GM19238 (cell line): Measurements from ENCODE around the gene MEGF6.

Experiments used
- DNase-seq: peaks from one replicate; pipeline ENCODE4 v3.0.0; 2011; ENCODE audit warnings: low spot score; ENCODE audit not compliant: insufficient read length

MEGF6 gene

GRCh38 chr1:3469849-3470649 is 141.3 kb downstream of the MEGF6 start:
- no peak for DNase-seq

- DNase-seq = no peak
These were observed 142.0 kb downstream of the MEGF6 start for GRCh38 chr1:3469104-3469848.

DNA sequence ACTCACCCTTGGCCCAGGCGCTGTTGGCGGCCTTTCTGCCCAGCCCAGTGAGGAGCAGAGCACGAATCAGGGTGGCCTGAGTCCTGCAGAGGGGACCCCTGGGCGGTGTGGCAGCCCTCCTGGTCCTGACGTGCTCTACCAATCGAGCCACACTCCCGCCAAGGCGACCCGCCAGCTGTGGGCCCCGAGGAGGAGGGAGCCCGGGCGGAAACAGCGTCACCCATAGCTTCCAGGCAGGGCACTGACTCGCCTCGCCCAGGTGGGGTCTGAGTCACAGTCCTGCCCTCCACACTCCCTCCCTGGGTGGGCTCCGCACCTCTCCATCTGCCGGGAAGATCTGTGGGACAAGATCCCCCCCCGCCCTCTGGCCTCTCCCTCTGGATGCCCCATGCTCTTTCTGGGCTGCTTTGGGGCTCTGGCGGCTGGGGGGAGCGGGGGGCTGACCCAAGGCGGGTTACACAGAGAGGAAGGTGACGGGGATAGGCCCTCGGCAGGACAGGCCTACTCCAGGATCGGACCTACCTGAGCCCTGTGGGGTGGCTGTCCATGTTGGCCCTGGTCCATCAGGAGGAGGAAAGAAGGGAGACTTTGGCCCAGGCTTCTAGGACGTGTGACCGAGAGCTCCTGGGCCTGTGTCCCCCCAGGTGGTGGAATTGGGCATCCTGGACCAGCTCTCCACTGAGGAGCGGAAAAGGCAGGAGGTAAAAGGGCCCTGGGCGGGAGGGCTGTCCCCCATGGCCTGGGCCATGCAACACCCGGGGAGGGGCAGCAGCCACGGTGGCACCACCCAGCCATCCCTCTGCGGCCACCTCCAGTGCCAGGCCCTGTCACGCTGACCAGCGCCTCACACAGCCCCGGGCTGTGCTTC is 142.8 kb downstream of the MEGF6 start:
- no peak for DNase-seq

- DNase-seq = no peak
These were observed 143.9 kb downstream of the MEGF6 start for GRCh38 chr1:3467096-3468036.

- DNase-seq = no peak
These were observed 144.8 kb downstream of the MEGF6 start for GRCh38 chr1:3466366-3467075.

- no peak for DNase-seq
These were observed 145.4 kb downstream of the MEGF6 start for GRCh38 chr1:3465935-3466321.

GRCh38 chr1:3465091-3465934 is 146.0 kb downstream of the MEGF6 start:
- DNase-seq = no peak

- no peak for DNase-seq
These were observed 146.7 kb downstream of the MEGF6 start for GRCh38 chr1:3464649-3465025.

DNA sequence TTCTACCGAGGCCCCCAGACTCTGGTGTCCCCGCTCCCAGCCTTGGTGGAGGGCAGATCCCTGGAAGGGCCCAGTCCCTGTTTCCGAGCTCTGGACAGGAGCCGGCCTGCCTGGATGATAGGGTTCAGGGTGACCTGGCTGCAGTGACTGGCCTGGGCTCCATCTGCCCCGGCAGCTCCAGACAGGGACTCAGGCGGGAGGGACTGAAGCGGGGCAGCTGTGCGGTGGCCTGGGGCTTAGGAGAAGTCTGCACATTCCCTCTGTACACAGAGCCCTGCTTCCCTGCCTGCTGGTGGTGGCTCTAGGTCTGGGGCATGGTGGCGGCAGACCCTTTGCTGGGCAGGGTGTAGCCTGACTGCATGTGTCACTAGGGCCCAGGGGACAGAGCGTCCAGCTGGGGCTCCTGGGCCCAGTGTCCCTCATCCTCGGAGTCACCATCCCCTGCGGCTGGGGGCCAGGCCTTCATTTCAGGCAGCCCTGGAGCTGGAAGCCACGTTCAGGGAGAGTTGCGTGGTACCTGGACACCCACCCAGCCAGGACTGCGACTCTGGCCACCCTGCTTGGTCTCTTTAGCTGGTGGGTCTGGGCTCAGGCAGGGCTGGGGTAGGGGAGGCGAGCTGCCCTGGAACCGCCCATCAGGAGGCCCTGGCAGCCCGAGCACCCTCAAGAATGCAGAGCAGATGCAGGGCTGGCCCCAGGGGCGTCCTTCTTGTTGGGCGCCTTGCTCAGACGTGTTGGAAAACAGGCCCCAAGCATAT is 147.2 kb downstream of the MEGF6 start:
- DNase-seq = no peak

DNA sequence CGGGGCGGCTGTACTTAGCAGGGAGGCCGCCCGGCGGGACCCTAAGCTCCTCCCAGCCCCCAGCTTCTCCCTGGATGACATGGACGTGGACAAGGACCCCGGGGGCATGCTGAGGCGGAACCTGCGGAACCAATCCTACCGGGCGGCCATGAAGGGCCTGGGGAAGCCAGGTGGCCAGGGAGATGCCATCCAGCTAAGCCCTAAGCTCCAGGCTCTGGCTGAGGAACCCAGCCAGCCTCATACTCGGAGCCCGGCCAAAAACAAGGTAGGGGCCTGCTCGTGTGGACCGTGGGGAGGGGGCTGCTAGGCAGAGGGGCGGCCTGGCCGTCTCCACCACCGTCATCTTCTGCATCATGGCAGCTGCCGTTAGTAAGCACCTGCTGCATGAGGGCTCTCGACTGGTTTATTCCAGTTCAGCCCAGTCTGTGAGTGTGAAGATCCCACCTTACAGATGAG is 147.9 kb downstream of the MEGF6 start:
- DNase-seq = no peak

DNA sequence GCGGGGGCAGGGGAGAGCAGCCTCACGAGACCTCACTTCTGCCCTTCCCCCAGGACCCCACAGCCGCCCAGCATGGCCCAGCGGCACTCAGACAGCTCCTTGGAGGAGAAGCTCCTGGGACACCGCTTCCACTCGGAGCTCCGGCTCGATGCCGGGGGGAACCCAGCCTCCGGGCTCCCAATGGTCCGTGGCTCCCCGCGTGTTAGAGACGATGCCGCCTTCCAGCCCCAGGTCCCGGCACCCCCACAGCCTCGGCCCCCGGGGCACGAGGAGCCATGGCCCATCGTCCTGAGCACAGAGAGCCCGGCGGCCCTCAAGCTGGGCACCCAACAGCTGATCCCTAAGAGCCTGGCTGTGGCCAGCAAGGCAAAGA is 148.3 kb downstream of the MEGF6 start:
- DNase-seq = no peak

DNA sequence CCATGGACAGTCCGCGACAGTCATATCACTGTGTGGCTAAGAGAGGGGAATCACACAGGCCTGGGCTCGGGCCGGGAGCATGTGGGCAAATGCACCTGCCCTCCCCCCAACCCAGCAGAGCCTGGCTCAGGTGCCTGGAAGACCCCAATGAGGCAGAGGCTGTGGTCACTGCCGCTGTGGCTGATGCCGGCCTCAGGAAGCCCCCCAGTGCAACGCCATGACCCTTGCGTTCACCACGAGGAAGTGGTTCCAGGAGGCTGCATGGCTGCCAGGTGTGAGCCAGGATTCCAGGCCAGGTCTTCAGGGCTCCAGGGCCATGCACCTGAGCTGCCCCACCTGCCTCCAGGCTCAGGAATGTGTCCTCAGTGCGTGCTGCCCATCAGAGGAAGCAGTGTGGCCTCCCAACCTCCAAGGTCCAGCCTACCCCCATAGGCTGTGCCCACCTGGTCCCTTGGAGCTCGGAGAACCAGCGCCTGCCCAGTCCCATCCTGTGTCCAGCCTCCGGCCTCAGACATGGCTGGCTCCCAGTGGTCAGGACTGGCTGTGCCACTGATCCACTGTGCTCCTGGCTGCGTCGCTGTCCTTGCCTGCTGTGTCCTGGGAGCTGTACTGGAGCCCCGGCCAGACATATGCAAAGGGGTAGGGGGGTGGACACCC is 148.8 kb downstream of the MEGF6 start:
- no peak for DNase-seq

DNA sequence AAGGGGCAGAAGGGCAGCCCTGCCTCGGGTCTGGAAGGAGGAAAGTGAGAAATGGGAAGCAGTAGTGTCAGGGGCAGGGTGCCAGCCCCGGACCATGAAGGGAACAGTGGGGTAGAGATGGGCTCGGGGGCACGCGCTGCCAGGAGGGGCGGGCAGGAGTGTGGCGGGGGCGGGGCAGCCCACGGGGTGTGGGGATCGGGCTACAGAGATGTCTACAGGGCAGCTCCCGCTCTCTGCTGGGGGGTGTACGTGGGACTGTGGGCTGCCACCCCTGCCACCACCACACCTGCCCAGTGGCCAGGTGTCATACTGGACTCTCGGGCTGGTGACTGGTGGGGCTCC is 149.4 kb downstream of the MEGF6 start:
- DNase-seq = no peak

GRCh38 chr1:3461238-3461933 is 149.9 kb downstream of the MEGF6 start:
- no peak for DNase-seq

DNA sequence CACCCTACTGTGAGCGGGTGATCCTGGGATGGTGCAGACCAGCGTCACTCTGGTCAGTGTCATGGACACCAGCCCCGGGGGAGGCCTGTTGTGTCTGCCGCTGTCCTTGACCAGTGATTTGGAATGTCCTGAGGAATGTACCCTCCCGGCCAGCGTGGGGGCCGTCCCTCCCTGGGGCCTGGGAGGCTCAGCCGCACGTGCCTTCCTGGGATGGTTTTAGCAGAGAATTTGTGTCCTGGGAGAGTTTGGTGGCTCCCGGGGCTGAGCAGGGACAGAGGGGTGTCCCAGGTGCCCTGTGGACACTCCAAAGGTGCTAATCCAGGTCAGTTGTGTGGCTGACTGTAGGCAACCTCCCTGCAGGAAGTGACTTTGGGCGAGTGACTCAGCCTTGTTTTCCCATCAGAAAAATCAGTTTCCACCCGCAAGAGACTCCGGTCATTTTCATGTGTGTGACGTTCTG is 150.6 kb downstream of the MEGF6 start:
- no peak for DNase-seq

DNA sequence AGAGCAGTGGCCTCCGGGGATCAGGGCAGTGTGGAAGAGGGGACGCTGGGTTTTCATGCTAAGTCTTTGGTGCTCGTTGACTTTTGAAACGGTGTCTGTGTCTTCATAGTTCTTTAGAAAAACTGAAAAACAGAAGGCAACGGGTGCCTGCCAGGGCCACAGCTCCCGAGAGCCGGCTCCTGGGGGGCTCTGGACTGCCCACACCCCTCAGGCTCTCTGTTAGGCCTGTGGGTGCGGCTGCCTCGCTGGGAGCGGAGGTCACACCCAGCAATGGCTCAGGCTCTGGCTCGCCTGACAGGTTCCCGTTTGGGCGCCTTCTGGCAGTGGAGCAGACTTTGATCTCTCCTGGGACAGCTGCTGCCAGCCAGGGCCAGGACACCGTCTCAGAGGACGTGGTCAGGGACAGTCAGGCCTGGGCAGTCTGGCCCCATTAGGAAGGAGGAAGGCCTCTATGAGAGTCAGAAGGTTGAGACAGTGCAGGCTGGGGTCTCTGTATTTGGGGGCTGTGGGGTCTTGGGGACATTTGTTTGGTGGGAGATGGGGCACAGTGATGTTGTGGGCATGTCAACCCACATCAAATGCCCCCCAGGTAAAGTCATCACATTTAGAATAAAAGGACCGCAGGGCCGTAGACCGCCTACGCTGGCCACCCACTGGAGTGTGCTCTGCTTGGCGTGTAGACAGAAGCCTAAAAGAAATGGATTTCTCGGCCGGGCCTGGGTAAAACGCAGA is 151.2 kb downstream of the MEGF6 start:
- DNase-seq = no peak
